H1 (cell line): ENCODE data around the gene GLB1L2. TPM values are rescaled to one million over a fixed set of nuclear protein-coding genes. Genes with fewer than 3 reads are reported as not detected.

Experiments
- CTCF ChIA-PET: fragments of 300-600 bp; sonication (Branson Sonifier 250); formaldehyde crosslinking; loops from one replicate; lab custom pipeline; 2021; ENCODE audit not compliant: partially characterized antibody; lab: Charles Lee
- POLR2A ChIA-PET: fragments of 300-600 bp; sonication (Branson Sonifier 250); formaldehyde crosslinking; loops from one replicate; lab custom pipeline; 2021; ENCODE audit warnings: inconsistent platforms; ENCODE audit not compliant: partially characterized antibody; lab: Charles Lee
- DNase-seq, 2 experiments: peaks; one replicate each; pipeline versions ENCODE4 v3.0.0 to v3.0.0-alpha.2; 2010 to 2022; ENCODE audit warnings: low spot score in 2 of 2, low read depth in 1 of 2, mixed read lengths in 1 of 2
- FAIRE-seq: peaks from 2 replicates; lab custom pipeline; 2011; peaks lifted over from hg19 to GRCh38; lab: Jason Lieb, UNC
- H2AFZ ChIP-seq: 2 replicates; pipeline ENCODE4 v1.8.1; 2012; ENCODE audit warnings: low read length, inconsistent platforms
- H2AK5ac ChIP-seq: 2 replicates; pipeline ENCODE4 v1.6.1; 2013; ENCODE audit warnings: low read depth, low read length
- H2BK120ac ChIP-seq: replicated peaks from 2 replicates; pipeline ENCODE3; 2013; ENCODE audit warnings: low read depth, low read length, inconsistent platforms
- H2BK12ac ChIP-seq: 2 replicates; pipeline ENCODE4 v1.6.1; 2013; ENCODE audit warnings: low read depth, low read length
- H2BK15ac ChIP-seq: 2 replicates; pipeline ENCODE4 v1.6.1; 2013; ENCODE audit warnings: low read length
- H2BK20ac ChIP-seq: 2 replicates; pipeline ENCODE4 v1.6.1; 2013; ENCODE audit warnings: low read length
- H2BK5ac ChIP-seq: 2 replicates; pipeline ENCODE4 v1.6.1; 2013; ENCODE audit warnings: low read depth, low read length
- H3K14ac ChIP-seq: 2 replicates; pipeline ENCODE4 v1.6.1; 2013; ENCODE audit warnings: inconsistent platforms; ENCODE audit not compliant: insufficient read length
- H3K18ac ChIP-seq: 2 replicates; pipeline ENCODE4 v1.6.1; 2013; ENCODE audit warnings: low read length; ENCODE audit errors: extremely low read depth
- H3K23ac ChIP-seq: 2 replicates; pipeline ENCODE4 v1.6.1; 2013; ENCODE audit warnings: inconsistent platforms; ENCODE audit not compliant: insufficient read length
- H3K23me2 ChIP-seq: 2 replicates; pipeline ENCODE4 v1.6.1; 2013; ENCODE audit warnings: low read depth, low read length
- H3K27ac ChIP-seq: 2 replicates; pipeline ENCODE4 v1.6.1; 2011; ENCODE audit warnings: low read depth, low read length, inconsistent platforms
- H3K27me3 ChIP-seq, 4 experiments: replicated peaks in 1 of 4; 1 replicate in 1 of 4; 2 replicates in 3 of 4; pipeline versions ENCODE4 v1.6.1 to v1.8.1; 2011 to 2013; ENCODE audit warnings: low read length in 3 of 4, mild to moderate bottlenecking in 3 of 4, inconsistent platforms in 2 of 4, mixed read lengths in 2 of 4, moderate library complexity in 1 of 4; ENCODE audit not compliant: control insufficient read depth in 3 of 4, insufficient read depth in 3 of 4; ENCODE audit errors: extremely low read depth in 1 of 4
- H3K36me3 ChIP-seq, 4 experiments: 2 replicates each; pipeline versions ENCODE4 v1.6.1 to v1.8.1; 2011 to 2013; ENCODE audit warnings: mild to moderate bottlenecking in 4 of 4, low read length in 3 of 4, moderate library complexity in 2 of 4, control low read depth in 1 of 4, inconsistent platforms in 1 of 4; ENCODE audit not compliant: insufficient read depth in 4 of 4, control insufficient read depth in 2 of 4
- H3K4ac ChIP-seq: replicated peaks from 2 replicates; pipeline ENCODE3; 2013; ENCODE audit warnings: low read length, low read depth, mixed read lengths, inconsistent platforms; ENCODE audit not compliant: insufficient read length
- H3K4me1 ChIP-seq, 4 experiments: replicated peaks in 1 of 4; 1 replicate in 1 of 4; 2 replicates in 3 of 4; pipeline versions ENCODE4 v1.6.1 to v1.8.1; 2011 to 2013; ENCODE audit warnings: low read length in 3 of 4, inconsistent platforms in 2 of 4, mixed read lengths in 1 of 4; ENCODE audit not compliant: insufficient read depth in 4 of 4, control insufficient read depth in 3 of 4
- H3K4me2 ChIP-seq, 2 experiments: 2 replicates each; pipeline versions ENCODE4 v1.6.1 to v1.8.1; 2011 to 2013; ENCODE audit warnings: low read depth in 2 of 2, low read length in 2 of 2, control low read depth in 1 of 2, inconsistent platforms in 1 of 2, mild to moderate bottlenecking in 1 of 2; ENCODE audit not compliant: insufficient read depth in 1 of 2
- H3K4me3 ChIP-seq, 4 experiments: fragments of 200-600, 300-600 bp in 1 of 4; sonication (generic), shearing (Covaris generic), sonication (Bioruptor Twin) in 1 of 4; 2 replicates each; pipeline versions ENCODE4 v1.5.1 to v1.8.1; 2011 to 2016; ENCODE audit warnings: low read length in 4 of 4, low read depth in 3 of 4, control low read depth in 2 of 4, inconsistent platforms in 2 of 4, mild to moderate bottlenecking in 2 of 4, mixed read lengths in 1 of 4, moderate library complexity in 1 of 4; ENCODE audit not compliant: insufficient read depth in 2 of 4; ENCODE audit errors: extremely low read depth in 1 of 4
- H3K56ac ChIP-seq: replicated peaks from 2 replicates; pipeline ENCODE3; 2013; ENCODE audit warnings: low read depth, mild to moderate bottlenecking, mixed read lengths, low read length, inconsistent platforms; ENCODE audit not compliant: insufficient read length
- H3K79me1 ChIP-seq: 2 replicates; pipeline ENCODE4 v1.6.1; 2013; ENCODE audit warnings: low read depth, low read length, control low read depth
- H3K79me2 ChIP-seq, 2 experiments: 2 replicates each; pipeline versions ENCODE4 v1.6.1 to v1.8.1; 2012 to 2013; ENCODE audit warnings: low read length in 2 of 2, mild to moderate bottlenecking in 2 of 2, inconsistent platforms in 1 of 2; ENCODE audit not compliant: insufficient read depth in 2 of 2, control insufficient read depth in 1 of 2
- H3K9ac ChIP-seq, 4 experiments: replicated peaks in 1 of 4; 1 replicate in 1 of 4; 2 replicates in 3 of 4; pipeline versions ENCODE4 v1.6.1 to v1.8.1; 2011 to 2013; ENCODE audit warnings: low read depth in 3 of 4, low read length in 3 of 4, control low read depth in 2 of 4, mild to moderate bottlenecking in 2 of 4, moderate library complexity in 2 of 4, inconsistent platforms in 1 of 4; ENCODE audit errors: extremely low read depth in 1 of 4
- H3K9me3 ChIP-seq, 2 experiments: 2 replicates each; pipeline versions ENCODE4 v1.6.1 to v1.8.1; 2012 to 2013; ENCODE audit warnings: mild to moderate bottlenecking in 2 of 2, moderate library complexity in 2 of 2, control low read depth in 1 of 2, inconsistent platforms in 1 of 2, low read depth in 1 of 2, low read length in 1 of 2, mixed read lengths in 1 of 2; ENCODE audit not compliant: insufficient read depth in 2 of 2
- H4K20me1 ChIP-seq, 2 experiments: replicated peaks in 1 of 2; 2 replicates each; pipeline versions ENCODE3 to v1.8.1; 2011 to 2013; ENCODE audit warnings: inconsistent platforms in 2 of 2, low read length in 2 of 2, mild to moderate bottlenecking in 1 of 2; ENCODE audit not compliant: insufficient read depth in 2 of 2, control insufficient read depth in 1 of 2
- H4K5ac ChIP-seq: 2 replicates; pipeline ENCODE4 v1.6.1; 2013; ENCODE audit warnings: low read length, low read depth, mixed read lengths, inconsistent platforms; ENCODE audit not compliant: insufficient read length
- H4K8ac ChIP-seq: 2 replicates; pipeline ENCODE4 v1.8.0; 2013; ENCODE audit warnings: mild to moderate bottlenecking, moderate library complexity, low read length, inconsistent platforms; ENCODE audit not compliant: insufficient read depth; ENCODE audit errors: extremely low read depth
- H4K91ac ChIP-seq: replicated peaks from 2 replicates; pipeline ENCODE3; 2013; ENCODE audit warnings: low read length, mixed read lengths, inconsistent platforms; ENCODE audit not compliant: insufficient read length
- ASH2L ChIP-seq: fragments of 200-600, 300-600 bp; sonication (generic); IDR thresholded peaks from one replicate; pipeline ENCODE4 v1.7.1; 2017; ENCODE audit warnings: low read length
- BRCA1 ChIP-seq: IDR thresholded peaks from 2 replicates; pipeline ENCODE4 v1.6.1; 2012; ENCODE audit warnings: low read depth, low read length, improper control_type of control experiment
- CREB1 ChIP-seq: IDR thresholded peaks from 2 replicates; pipeline ENCODE4 v1.6.1; 2012; ENCODE audit warnings: inconsistent platforms
- CTCF ChIP-seq, 3 experiments: IDR thresholded peaks; 1 replicate in 2 of 3; 2 replicates in 1 of 3; pipeline versions ENCODE4 v1.5.1 to v1.6.1; 2011; ENCODE audit warnings: low read length in 3 of 3, mild to moderate bottlenecking in 3 of 3, inconsistent platforms in 2 of 3, low read depth in 1 of 3, moderate library complexity in 1 of 3; ENCODE audit not compliant: insufficient read depth in 1 of 3; ENCODE audit errors: control extremely low read depth in 1 of 3
- EGR1 ChIP-seq: IDR thresholded peaks from 2 replicates; pipeline ENCODE4 v1.6.1; 2011; ENCODE audit warnings: low read depth, low read length, borderline replicate concordance
- HDAC6 ChIP-seq: IDR thresholded peaks from one replicate; pipeline ENCODE4 v1.7.1; 2012; ENCODE audit warnings: low read depth, mild to moderate bottlenecking, inconsistent platforms, low read length, moderate library complexity
- JUND ChIP-seq: IDR thresholded peaks from 2 replicates; pipeline ENCODE4 v1.6.1; 2011; ENCODE audit warnings: mild to moderate bottlenecking, improper control_type of control experiment, low read length
- RFX5 ChIP-seq: IDR thresholded peaks from 2 replicates; pipeline ENCODE4 v1.6.1; 2011; ENCODE audit warnings: low read depth, low read length, improper control_type of control experiment, borderline replicate concordance
- SIRT6 ChIP-seq: IDR thresholded peaks from one replicate; pipeline ENCODE4 v1.7.1; 2012; ENCODE audit warnings: low read length, inconsistent platforms
- SP1 ChIP-seq: IDR thresholded peaks from 2 replicates; pipeline ENCODE4 v1.6.1; 2011; ENCODE audit warnings: low read depth, low read length
- ZNF274 ChIP-seq: IDR thresholded peaks from 2 replicates; pipeline ENCODE4 v1.7.0; 2012; ENCODE audit warnings: low read length, borderline replicate concordance; ENCODE audit errors: extremely low read depth
- WGBS, 2 experiments: shearing (Covaris generic) in 1 of 2; methylation state at CpG; one replicate each; pipeline versions ENCODE4 v1.1.6 to v1.1.7; 2013 to 2015; ENCODE audit warnings: low lambda C conversion rate in 2 of 2, mixed read lengths in 2 of 2, inconsistent platforms in 1 of 2, low coverage in 1 of 2, missing lambda C conversion rate in 1 of 2; ENCODE audit not compliant: insufficient replicate concordance in 2 of 2, insufficient coverage in 1 of 2, insufficient read length in 1 of 2; ENCODE audit errors: extremely low coverage in 1 of 2, missing lambda C conversion rate in 1 of 2; 5-methylcytosine and 5-hydroxymethylcytosine counted together
- polyA plus RNA-seq, 7 experiments: library from polyadenylated mRNA; depleted of rRNA in 3 of 7; stranded (reverse) in 5 of 7; unstranded in 2 of 7; fragments of >200 nt in 5 of 7; fragments of 200-250 nt in 2 of 7; gene quantifications; 1 replicate in 5 of 7; 2 replicates in 1 of 7; 4 replicates in 1 of 7; pipeline versions ENCODE4 v1.2.1 to v1.2.3, GENCODE V29; 2011 to 2013; ENCODE audit warnings: missing spikeins in 2 of 7, mixed read lengths in 2 of 7
- total RNA-seq: library from RNA; stranded (reverse); fragmentation: NEBNext Ultra II Directional; extraction: Animal tissue kit (Norgen Biotek cat#: 25700); gene quantifications from 2 replicates; pipeline ENCODE4 v1.2.1, GENCODE V29; 2021

The GLB1L2 gene
- total and polyA plus RNA-seq, 2 of the 8 experiments (the other 6 are each of a cell fraction or from before 2014, with no cell fraction given): 4.4 to 7.9 TPM

DNA sequence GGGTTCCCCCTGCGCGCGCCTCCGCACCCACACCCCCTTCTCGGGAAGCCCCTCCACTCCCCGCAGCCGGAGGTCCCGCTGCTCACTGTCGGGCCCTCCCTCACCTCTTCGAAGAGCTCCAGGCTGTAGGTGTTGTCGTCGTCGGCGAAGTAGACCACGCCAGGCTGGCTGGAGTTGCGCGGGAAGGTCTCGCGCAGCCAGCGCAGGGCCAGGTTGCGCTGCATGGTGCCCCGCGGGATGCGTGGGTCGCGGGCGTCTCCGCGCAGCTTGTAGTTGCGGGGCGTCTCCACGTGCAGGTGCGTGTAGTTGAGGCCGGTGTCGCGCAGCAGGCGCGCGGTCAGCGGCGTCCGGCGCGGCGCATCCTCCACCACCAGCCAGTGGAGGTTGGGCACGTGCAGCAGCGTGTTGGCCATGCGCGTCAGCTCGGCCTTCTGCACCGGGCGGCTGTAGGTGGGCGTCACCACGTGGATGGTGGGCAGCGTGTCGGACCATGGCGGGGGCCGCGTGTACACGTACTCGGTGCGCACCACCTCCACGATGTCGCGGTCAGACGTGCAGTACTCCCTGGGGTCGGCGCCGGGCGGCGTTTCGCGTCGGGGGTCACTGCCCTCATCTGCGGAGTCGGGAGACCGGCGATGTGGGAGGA lies 51.9 kb downstream of the GLB1L2 start:
- Histone ChIP-seq H3K18ac (no peak overlapping the region), H3K4me2 (no peak overlapping the region), H3K56ac (no peak overlapping the region), H3K36me3 (peaks cover 0 to 14% (median 6%) of the 10 kb centered on the region in 4 experiments; a peak in 5 of 8 replicates), H4K8ac (no peak overlapping the region; the same call in 1 of the 2 replicates), H2BK12ac (no peak overlapping the region), H2AK5ac (no peak overlapping the region), H3K4ac (no peak overlapping the region), H3K79me1 (no peaks in the 10 kb centered on the region), H2BK15ac (no peak overlapping the region), H4K5ac (no peak overlapping the region), H2BK120ac (no peak overlapping the region), H2BK5ac (no peak overlapping the region), H3K9me3 (no peaks in the 10 kb centered on the region), H4K20me1 (peaks cover 3 to 14% of the 10 kb centered on the region in 2 experiments), H3K4me3 (no peak overlapping the region), H3K27me3 (no peaks in the 10 kb centered on the region; a peak in 1 of 7 replicates), H3K4me1 (peaks cover 0 to 3% (median 0%) of the 10 kb centered on the region in 4 experiments; a peak in 1 of 7 replicates), H2BK20ac (no peak overlapping the region), H3K9ac (no peak overlapping the region), H4K91ac (no peak overlapping the region), H3K23me2 (no peaks in the 10 kb centered on the region), H3K23ac (no peak overlapping the region), H3K14ac (no peak overlapping the region), H3K79me2 (no peaks in the 10 kb centered on the region), H3K27ac (no peak overlapping the region), H2AFZ (no peak overlapping the region)
- ChIA-PET POLR2A (interaction anchor here (0.9 to 2.8 kb wide), 2 partner anchors 10 to 20 kb away, joined by 3 to 12 read pairs; no protein-coding TSS in a partner anchor), CTCF (interaction anchor here (0.6 to 1.2 kb wide), 3 partner anchors 9 to 24 kb away, joined by 3 to 4 read pairs (median 3); no protein-coding TSS in a partner anchor)
- 96% methylated on average over 60 of the region's 78 CpGs; no CpG with 5 or more reads in 1 of the 2 experiments for WGBS, 2 experiments
- FAIRE-seq (no peak), DNase-seq (no peak)
- no peak for TF ChIP-seq CTCF (IDR thresholded peaks at IDR 0.05; ENCODE audit: control extremely low read depth in 1 of 3, insufficient read depth in 1 of 3, low read depth in 1 of 3, low read length in 3 of 3)
- no peak for TF ChIP-seq SIRT6
- TF ChIP-seq RFX5: no peak
- TF ChIP-seq BRCA1: no peak
- TF ChIP-seq JUND: no peak
- no peak for TF ChIP-seq HDAC6
- TF ChIP-seq ZNF274: no peak
- no peak for TF ChIP-seq EGR1
- TF ChIP-seq CREB1: no peak
- no peak for TF ChIP-seq ASH2L
- TF ChIP-seq SP1: no peak
